HG03442 (cell line): ENCODE data around the gene BLOC1S3.

Experiments used
- ATAC-seq: cut with Tn5 transposase; IDR thresholded peaks from one replicate; pipeline ENCODE4 v1.9.1; 2021; ENCODE audit warnings: mild to moderate bottlenecking, moderate library complexity; ENCODE audit not compliant: unreplicated experiment

The BLOC1S3 gene

GRCh38 chr19:45160870-45161737, 17.5 kb upstream of the BLOC1S3 start, which contains the start of gene NKPD1:
Gene NKPD1 (minus strand): TSS chr19:45160982. CDS start chr19:45160150, 832 bp downstream.
- ATAC-seq: no peak

- ATAC-seq: no peak
Measured at GRCh38 chr19:45161738-45162607, 16.6 kb upstream of the BLOC1S3 start.

GRCh38 chr19:45162608-45163143, 15.9 kb upstream of the BLOC1S3 start:
- ATAC-seq: no peak

GRCh38 chr19:45163156-45163555, 15.4 kb upstream of the BLOC1S3 start:
- ATAC-seq: no peak

- no peak for ATAC-seq
Measured at GRCh38 chr19:45163751-45164460, 14.7 kb upstream of the BLOC1S3 start.

GRCh38 chr19:45164577-45165335, 13.8 kb upstream of the BLOC1S3 start:
- ATAC-seq: peak; percentile 56

GRCh38 chr19:45166723-45167252, 11.8 kb upstream of the BLOC1S3 start:
- no peak for ATAC-seq

GRCh38 chr19:45168767-45169351, 9.7 kb upstream of the BLOC1S3 start:
- no peak for ATAC-seq

- ATAC-seq: no peak
Measured at GRCh38 chr19:45169602-45170001, 9.0 kb upstream of the BLOC1S3 start.

GRCh38 chr19:45170146-45171106, 8.2 kb upstream of the BLOC1S3 start:
- ATAC-seq: no peak

GRCh38 chr19:45171211-45171623, 7.4 kb upstream of the BLOC1S3 start:
- no peak for ATAC-seq

GRCh38 chr19:45172173-45172572, 6.4 kb upstream of the BLOC1S3 start:
- no peak for ATAC-seq

- ATAC-seq: no peak
Measured at GRCh38 chr19:45172611-45173208, 5.9 kb upstream of the BLOC1S3 start.

- ATAC-seq: no peak
Measured at GRCh38 chr19:45173816-45174215, 4.8 kb upstream of the BLOC1S3 start.

- ATAC-seq: no peak
Measured at GRCh38 chr19:45175515-45176345, 2.9 kb upstream of the BLOC1S3 start.

- ATAC-seq: no peak
Measured at GRCh38 chr19:45177817-45178261, 745 bp upstream of the BLOC1S3 start, which contains the start of gene TRAPPC6A. Gene TRAPPC6A (minus strand): TSS chr19:45178237. CDS start chr19:45178218, 19 bp downstream.
